Measurements from ENCODE around the gene TOMM20L. TPM values are rescaled to one million over a fixed set of nuclear protein-coding genes. Genes with fewer than 3 reads are reported as not detected.

TOMM20L gene
- total and polyA plus RNA-seq, 4 donors = 0.90 to 1.3 TPM; not detected in 2

Small RNA genes lying within 50 kb of the gene (small RNA-seq; reads per million reads assigned to genes)
- gene RF00019 (ENCODE audit: low replicate concordance) = not detected

Other genes starting within 250 kb of the TOMM20L start
- 10 to 100 TPM; 25.7 to 39.8 TPM for gene ARMH4, start 243.7 kb upstream of the TOMM20L start, total RNA-seq
- 10 to 100 TPM; 15.4 to 26.3 TPM for gene ARMH4, start 243.7 kb upstream of the TOMM20L start, polyA plus RNA-seq (ENCODE audit: insufficient read length in 2 of 2)
- 100 to 1,000 TPM in 1 of 2 donors, 10 to 100 TPM in 1; 98.0 to 136 TPM for gene ACTR10, start 195.8 kb upstream of the TOMM20L start, total RNA-seq
- gene ACTR10, start 195.8 kb upstream of the TOMM20L start, polyA plus RNA-seq (ENCODE audit: insufficient read length in 2 of 2) = 100 to 1,000 TPM; 137 to 148 TPM
- gene PSMA3, start 151.1 kb upstream of the TOMM20L start, total RNA-seq = 10 to 100 TPM; 59.2 to 63.5 TPM
- 100 to 1,000 TPM; 110 to 133 TPM for gene PSMA3, start 151.1 kb upstream of the TOMM20L start, polyA plus RNA-seq (ENCODE audit: insufficient read length in 2 of 2)
- 10 to 100 TPM; 31.0 to 38.1 TPM for gene ARID4A, start 97.4 kb upstream of the TOMM20L start, total RNA-seq
- gene ARID4A, start 97.4 kb upstream of the TOMM20L start, polyA plus RNA-seq (ENCODE audit: insufficient read length in 2 of 2) = 10 to 100 TPM; 25.0 to 31.3 TPM
- gene TIMM9, start 31.6 kb downstream of the TOMM20L start, total RNA-seq = 10 to 100 TPM; 27.3 to 34.0 TPM
- 10 to 100 TPM; 59.1 to 66.6 TPM for gene TIMM9, start 31.6 kb downstream of the TOMM20L start, polyA plus RNA-seq (ENCODE audit: insufficient read length in 2 of 2)
- 10 to 100 TPM; 22.7 to 23.5 TPM for gene KIAA0586, start 31.8 kb downstream of the TOMM20L start, total RNA-seq
- gene KIAA0586, start 31.8 kb downstream of the TOMM20L start, polyA plus RNA-seq (ENCODE audit: insufficient read length in 2 of 2) = 10 to 100 TPM; 17.1 to 17.8 TPM
- 10 to 100 TPM; 24.0 to 42.6 TPM for gene DACT1, start 242.0 kb downstream of the TOMM20L start, total RNA-seq
- gene DACT1, start 242.0 kb downstream of the TOMM20L start, polyA plus RNA-seq (ENCODE audit: insufficient read length in 2 of 2) = 10 to 100 TPM; 21.8 to 25.8 TPM

Measured in spinal cord (tissue), 4 donors.